HCT116 (cell line): ENCODE measurements around the gene MAPK6. TPM values are rescaled to one million over a fixed set of nuclear protein-coding genes. Genes with fewer than 3 reads are reported as not detected.

Source experiments
- ATAC-seq: fragments of 200-7000 bp; cut with Tn5 transposase; 2 replicates; pipeline ENCODE4 v1.9.1; 2020; ENCODE audit warnings: mild to moderate bottlenecking, moderate library complexity
- BruUV-seq: library from RNA; stranded (reverse); fragments of 400-500 nt; replicated peaks from 2 replicates; lab custom pipeline; 2021; lab: Mats Ljungman, UMichigan
- CTCF ChIA-PET: fragments of 300-600 bp; sonication (Branson Sonifier 250); formaldehyde crosslinking; loops from one replicate; lab custom pipeline; 2021; ENCODE audit warnings: antibody characterized with exemption; lab: Charles Lee
- POLR2A ChIA-PET: fragments of 300-600, 350-600 bp; sonication (Branson Sonifier 250); formaldehyde crosslinking; loops from one replicate; lab custom pipeline; 2021; ENCODE audit warnings: antibody characterized with exemption; lab: Charles Lee
- RAD21 ChIA-PET, 2 experiments: fragments of 300-600 bp; sonication (Branson Sonifier 250); formaldehyde crosslinking; loops; one replicate each; lab custom pipeline; 2023; ENCODE audit warnings: low total read pairs in 2 of 2; ENCODE audit not compliant: uncharacterized antibody in 2 of 2, unreplicated experiment in 2 of 2, low non-redundant PET in 1 of 2; lab: Charles Lee
- DNase-seq: peaks from one replicate; pipeline ENCODE4 v3.0.0-alpha.2; 2010; ENCODE audit warnings: low read depth, low spot score
- H2AFZ ChIP-seq: fragments of 200-600 bp; shearing (Covaris generic), sonication (generic); 2 replicates; pipeline ENCODE4 v1.6.1; 2017; ENCODE audit warnings: low read depth, mixed run types, mixed read lengths, antibody characterized with exemption, low read length; ENCODE audit not compliant: poor library complexity, severe bottlenecking
- H3K27ac ChIP-seq: 2 replicates; pipeline ENCODE4 v1.5.1; 2012; ENCODE audit warnings: low read depth, low read length
- H3K27me3 ChIP-seq: fragments of 200-600 bp; sonication (generic); 2 replicates; pipeline ENCODE4 v1.6.1; 2016; ENCODE audit warnings: mixed run types, low read length, mixed read lengths; ENCODE audit not compliant: insufficient read depth
- H3K36me3 ChIP-seq, 2 experiments: fragments of 200-500 bp in 1 of 2; fragments of 200-600 bp in 1 of 2; sonication (Bioruptor generic) in 1 of 2; sonication (generic) in 1 of 2; 2 replicates each; pipeline versions ENCODE4 v1.5.1 to v1.6.1; 2014 to 2016; ENCODE audit warnings: low read length in 2 of 2, inconsistent platforms in 1 of 2, mixed read lengths in 1 of 2, mixed run types in 1 of 2; ENCODE audit not compliant: insufficient read depth in 2 of 2, control insufficient read depth in 1 of 2
- H3K4me1 ChIP-seq, 2 experiments: fragments of 200-600 bp in 1 of 2; sonication (generic) in 1 of 2; 2 replicates each; pipeline versions ENCODE4 v1.5.1 to v1.6.1; 2012 to 2017; ENCODE audit warnings: low read length in 2 of 2, inconsistent platforms in 1 of 2, mild to moderate bottlenecking in 1 of 2, mixed read lengths in 1 of 2, mixed run types in 1 of 2, moderate library complexity in 1 of 2; ENCODE audit not compliant: insufficient read depth in 2 of 2, control insufficient read depth in 1 of 2
- H3K4me2 ChIP-seq: fragments of 200-600 bp; sonication (generic); 2 replicates; pipeline ENCODE4 v1.6.1; 2017; ENCODE audit warnings: mixed run types, low read length, mixed read lengths
- H3K4me3 ChIP-seq, 2 experiments: fragments of 200-600 bp in 1 of 2; sonication (generic) in 1 of 2; replicated peaks in 1 of 2; 2 replicates each; pipeline ENCODE4 v1.5.1; 2011 to 2016; ENCODE audit warnings: low read length in 2 of 2, control low read depth in 1 of 2, low read depth in 1 of 2, mild to moderate bottlenecking in 1 of 2, mixed read lengths in 1 of 2, mixed run types in 1 of 2
- H3K79me2 ChIP-seq: fragments of 200-600 bp; sonication (generic); 2 replicates; pipeline ENCODE4 v1.6.1; 2017; ENCODE audit warnings: mild to moderate bottlenecking, mixed run types, low read length, moderate library complexity, mixed read lengths; ENCODE audit not compliant: insufficient read depth
- H3K9ac ChIP-seq: fragments of 200-600 bp; sonication (generic); 2 replicates; pipeline ENCODE4 v1.6.1; 2016; ENCODE audit warnings: low read length, mixed read lengths
- H3K9me2 ChIP-seq: fragments of 200-600 bp; sonication (generic), shearing (Covaris generic); 2 replicates; pipeline ENCODE4 v1.6.1; 2017; ENCODE audit warnings: mixed run types, mild to moderate bottlenecking, moderate library complexity; ENCODE audit not compliant: insufficient read depth
- H3K9me3 ChIP-seq, 2 experiments: fragments of 200-500 bp in 1 of 2; fragments of 200-600 bp in 1 of 2; sonication (Bioruptor generic) in 1 of 2; sonication (generic) in 1 of 2; 2 replicates each; pipeline ENCODE4 v1.6.1; 2014 to 2017; ENCODE audit warnings: low read length in 2 of 2, mixed read lengths in 2 of 2, inconsistent platforms in 1 of 2, low read depth in 1 of 2, mild to moderate bottlenecking in 1 of 2, mixed run types in 1 of 2, moderate library complexity in 1 of 2; ENCODE audit not compliant: control insufficient read depth in 1 of 2, insufficient read depth in 1 of 2
- H4K20me1 ChIP-seq: fragments of 200-600 bp; sonication (generic), shearing (Covaris generic); 2 replicates; pipeline ENCODE4 v1.6.1; 2017; ENCODE audit warnings: mixed run types, mild to moderate bottlenecking, moderate library complexity; ENCODE audit not compliant: insufficient read depth
- CTCF ChIP-seq, 3 experiments: fragments of 200-600 bp in 1 of 3; sonication (generic) in 1 of 3; IDR thresholded peaks in 2 of 3; conservative IDR thresholded peaks in 1 of 3; 2 replicates each; pipeline ENCODE4 v1.5.1; 2012 to 2017; ENCODE audit warnings: low read depth in 2 of 3, low read length in 2 of 3, antibody characterized with exemption in 1 of 3, borderline replicate concordance in 1 of 3, control low read depth in 1 of 3, mild to moderate bottlenecking in 1 of 3, mixed read lengths in 1 of 3, mixed run types in 1 of 3, moderate library complexity in 1 of 3; ENCODE audit not compliant: insufficient read depth in 1 of 3
- EGR1 ChIP-seq: IDR thresholded peaks from 2 replicates; pipeline ENCODE4 v1.6.1; 2012; ENCODE audit warnings: low read depth
- ELF1 ChIP-seq: IDR thresholded peaks from 2 replicates; pipeline ENCODE4 v1.6.1; 2012; ENCODE audit warnings: low read depth, borderline replicate concordance
- EZH2 ChIP-seq: fragments of 200-600 bp; sonication (generic); IDR thresholded peaks from 2 replicates; pipeline ENCODE4 v1.6.1; 2017; ENCODE audit warnings: antibody characterized with exemption, mixed run types
- EZH2phosphoT487 ChIP-seq: fragments of 200-600 bp; IDR thresholded peaks from 2 replicates; pipeline ENCODE4 v1.6.1; 2018; ENCODE audit warnings: antibody characterized with exemption, borderline replicate concordance
- POLR2A ChIP-seq: IDR thresholded peaks from 2 replicates; pipeline ENCODE4 v1.7.0; 2011; ENCODE audit warnings: borderline replicate concordance; ENCODE audit not compliant: insufficient read depth, insufficient read length; ENCODE audit errors: extremely low read depth
- POLR2AphosphoS5 ChIP-seq: IDR thresholded peaks from 2 replicates; pipeline ENCODE4 v1.6.1; 2011; ENCODE audit warnings: mild to moderate bottlenecking, low read depth, low read length, moderate library complexity
- RAD21 ChIP-seq: IDR thresholded peaks from 2 replicates; pipeline ENCODE4 v1.6.1; 2012; ENCODE audit warnings: low read depth, mild to moderate bottlenecking
- SIN3A ChIP-seq: IDR thresholded peaks from 2 replicates; pipeline ENCODE4 v1.6.1; 2012; ENCODE audit warnings: low read depth
- SP1 ChIP-seq: IDR thresholded peaks from 2 replicates; pipeline ENCODE4 v1.6.1; 2012; ENCODE audit warnings: low read depth
- SRF ChIP-seq: IDR thresholded peaks from 2 replicates; pipeline ENCODE4 v1.6.1; 2012; ENCODE audit warnings: low read depth
- TCF7L2 ChIP-seq: IDR thresholded peaks from 2 replicates; pipeline ENCODE4 v1.7.0; 2011; ENCODE audit warnings: borderline replicate concordance, inconsistent platforms; ENCODE audit not compliant: insufficient read depth, insufficient read length; ENCODE audit errors: extremely low read depth
- YY1 ChIP-seq: IDR thresholded peaks from 2 replicates; pipeline ENCODE4 v1.6.1; 2011; ENCODE audit warnings: low read length, low read depth, moderate library complexity, mild to moderate bottlenecking; ENCODE audit not compliant: insufficient replicate concordance; ENCODE audit errors: extremely low read depth
- ZBTB33 ChIP-seq: IDR thresholded peaks from 2 replicates; pipeline ENCODE4 v1.6.1; 2011; ENCODE audit warnings: mild to moderate bottlenecking, low read length, moderate library complexity; ENCODE audit not compliant: insufficient replicate concordance; ENCODE audit errors: extremely low read depth
- ZFX ChIP-seq: fragments of 450-650 bp; IDR thresholded peaks from 2 replicates; pipeline ENCODE4 v1.6.1; 2017
- intact Hi-C: fragments of 100-400 bp; cut with micrococcal nuclease; formaldehyde crosslinking; loops from 2 replicates; pipeline ENCODE4 v1.10.0; 2022
- total RNA-seq: library from RNA; stranded (reverse); gene quantifications from one replicate; pipeline ENCODE4 v1.2.1, GENCODE V29; 2021; ENCODE audit not compliant: unreplicated experiment

The MAPK6 gene
- total RNA-seq, 1 experiment from 2014 or later: 57.4 TPM

GRCh38 chr15:52102463-52102862 is 83.4 kb downstream of the MAPK6 start:
- TF ChIP-seq EZH2: no peak
- no peak for TF ChIP-seq SIN3A
- no peak for TF ChIP-seq SP1
- no peak for TF ChIP-seq YY1
- no peak for TF ChIP-seq ZBTB33
- no peak for TF ChIP-seq EZH2phosphoT487
- no peak for TF ChIP-seq CTCF (IDR thresholded peaks at IDR 0.05 in 2 of 3, conservative IDR thresholded peaks at IDR 0.05 in 1 of 3; ENCODE audit: borderline replicate concordance in 1 of 3, insufficient read depth in 1 of 3, low read depth in 2 of 3, low read length in 2 of 3)
- TF ChIP-seq SRF: no peak
- TF ChIP-seq ELF1: no peak
- TF ChIP-seq POLR2AphosphoS5: no peak
- no peak for TF ChIP-seq EGR1
- TF ChIP-seq RAD21: no peak
- TF ChIP-seq TCF7L2: no peak
- no peak for TF ChIP-seq POLR2A
- no peak for TF ChIP-seq ZFX
- no peak for ATAC-seq
- Histone ChIP-seq H3K27ac (no peak overlapping the region), H3K79me2 (no peaks in the 10 kb centered on the region), H2AFZ (no peak overlapping the region), H3K27me3 (no peaks in the 10 kb centered on the region), H3K9ac (no peak overlapping the region), H3K9me2 (no peaks in the 10 kb centered on the region), H4K20me1 (no peaks in the 10 kb centered on the region), H3K4me3 (no peak overlapping the region), H3K4me2 (no peak overlapping the region), H3K36me3 (no peaks in the 10 kb centered on the region), H3K4me1 (peaks cover 8 to 15% of the 10 kb centered on the region in 2 experiments), H3K9me3 (no peaks in the 10 kb centered on the region)
- ChIA-PET POLR2A (no interaction called here), RAD21 (no interaction called here), CTCF (no interaction called here)
- intact Hi-C loops: no loop called here
- DNase-seq: no peak
- BruUV-seq: no TSS peak
